Measurements from ENCODE around the gene FBXO28.

GRCh38 chr1:224198572-224198971 is 84.7 kb downstream of the FBXO28 start:
- TF ChIP-seq, protein P1, sequence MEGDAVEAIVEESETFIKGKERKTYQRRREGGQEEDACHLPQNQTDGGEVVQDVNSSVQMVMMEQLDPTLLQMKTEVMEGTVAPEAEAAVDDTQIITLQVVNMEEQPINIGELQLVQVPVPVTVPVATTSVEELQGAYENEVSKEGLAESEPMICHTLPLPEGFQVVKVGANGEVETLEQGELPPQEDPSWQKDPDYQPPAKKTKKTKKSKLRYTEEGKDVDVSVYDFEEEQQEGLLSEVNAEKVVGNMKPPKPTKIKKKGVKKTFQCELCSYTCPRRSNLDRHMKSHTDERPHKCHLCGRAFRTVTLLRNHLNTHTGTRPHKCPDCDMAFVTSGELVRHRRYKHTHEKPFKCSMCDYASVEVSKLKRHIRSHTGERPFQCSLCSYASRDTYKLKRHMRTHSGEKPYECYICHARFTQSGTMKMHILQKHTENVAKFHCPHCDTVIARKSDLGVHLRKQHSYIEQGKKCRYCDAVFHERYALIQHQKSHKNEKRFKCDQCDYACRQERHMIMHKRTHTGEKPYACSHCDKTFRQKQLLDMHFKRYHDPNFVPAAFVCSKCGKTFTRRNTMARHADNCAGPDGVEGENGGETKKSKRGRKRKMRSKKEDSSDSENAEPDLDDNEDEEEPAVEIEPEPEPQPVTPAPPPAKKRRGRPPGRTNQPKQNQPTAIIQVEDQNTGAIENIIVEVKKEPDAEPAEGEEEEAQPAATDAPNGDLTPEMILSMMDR (IDR thresholded peaks at IDR 0.05; ENCODE audit: poor library complexity, severe bottlenecking): no peak
- TF ChIP-seq EZH2 (IDR thresholded peaks at IDR 0.05; ENCODE audit: borderline replicate concordance, insufficient read depth, low read length, poor library complexity, severe bottlenecking): no peak
- TF ChIP-seq EP300 (conservative IDR thresholded peaks at IDR 0.05; ENCODE audit: poor library complexity, severe bottlenecking): no peak
- TF ChIP-seq RAD21 (conservative IDR thresholded peaks at IDR 0.05): no peak
- TF ChIP-seq, protein P2, sequence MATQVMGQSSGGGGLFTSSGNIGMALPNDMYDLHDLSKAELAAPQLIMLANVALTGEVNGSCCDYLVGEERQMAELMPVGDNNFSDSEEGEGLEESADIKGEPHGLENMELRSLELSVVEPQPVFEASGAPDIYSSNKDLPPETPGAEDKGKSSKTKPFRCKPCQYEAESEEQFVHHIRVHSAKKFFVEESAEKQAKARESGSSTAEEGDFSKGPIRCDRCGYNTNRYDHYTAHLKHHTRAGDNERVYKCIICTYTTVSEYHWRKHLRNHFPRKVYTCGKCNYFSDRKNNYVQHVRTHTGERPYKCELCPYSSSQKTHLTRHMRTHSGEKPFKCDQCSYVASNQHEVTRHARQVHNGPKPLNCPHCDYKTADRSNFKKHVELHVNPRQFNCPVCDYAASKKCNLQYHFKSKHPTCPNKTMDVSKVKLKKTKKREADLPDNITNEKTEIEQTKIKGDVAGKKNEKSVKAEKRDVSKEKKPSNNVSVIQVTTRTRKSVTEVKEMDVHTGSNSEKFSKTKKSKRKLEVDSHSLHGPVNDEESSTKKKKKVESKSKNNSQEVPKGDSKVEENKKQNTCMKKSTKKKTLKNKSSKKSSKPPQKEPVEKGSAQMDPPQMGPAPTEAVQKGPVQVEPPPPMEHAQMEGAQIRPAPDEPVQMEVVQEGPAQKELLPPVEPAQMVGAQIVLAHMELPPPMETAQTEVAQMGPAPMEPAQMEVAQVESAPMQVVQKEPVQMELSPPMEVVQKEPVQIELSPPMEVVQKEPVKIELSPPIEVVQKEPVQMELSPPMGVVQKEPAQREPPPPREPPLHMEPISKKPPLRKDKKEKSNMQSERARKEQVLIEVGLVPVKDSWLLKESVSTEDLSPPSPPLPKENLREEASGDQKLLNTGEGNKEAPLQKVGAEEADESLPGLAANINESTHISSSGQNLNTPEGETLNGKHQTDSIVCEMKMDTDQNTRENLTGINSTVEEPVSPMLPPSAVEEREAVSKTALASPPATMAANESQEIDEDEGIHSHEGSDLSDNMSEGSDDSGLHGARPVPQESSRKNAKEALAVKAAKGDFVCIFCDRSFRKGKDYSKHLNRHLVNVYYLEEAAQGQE (IDR thresholded peaks at IDR 0.05; ENCODE audit: borderline replicate concordance): no peak
- TF ChIP-seq POLR2AphosphoS5 (IDR thresholded peaks at IDR 0.05): no peak
- no peak for TF ChIP-seq SMC3 (conservative IDR thresholded peaks at IDR 0.05; ENCODE audit: poor library complexity)
- no peak for TF ChIP-seq TAF1 (IDR thresholded peaks at IDR 0.05; ENCODE audit: low read depth)
